Activated CD8-positive, alpha-beta memory T cell treated with anti-CD3 and anti-CD28 coated beads for 24 hours (primary cell): ENCODE results near the gene PTPRN2.

Experiments used
- DNase-seq: peaks from one replicate; pipeline ENCODE4 v3.0.0-alpha.2; 2020

Gene PTPRN2

GRCh38 chr7:157769086-157769485 is 818.5 kb downstream of the PTPRN2 start:
- DNase-seq: no peak

DNA sequence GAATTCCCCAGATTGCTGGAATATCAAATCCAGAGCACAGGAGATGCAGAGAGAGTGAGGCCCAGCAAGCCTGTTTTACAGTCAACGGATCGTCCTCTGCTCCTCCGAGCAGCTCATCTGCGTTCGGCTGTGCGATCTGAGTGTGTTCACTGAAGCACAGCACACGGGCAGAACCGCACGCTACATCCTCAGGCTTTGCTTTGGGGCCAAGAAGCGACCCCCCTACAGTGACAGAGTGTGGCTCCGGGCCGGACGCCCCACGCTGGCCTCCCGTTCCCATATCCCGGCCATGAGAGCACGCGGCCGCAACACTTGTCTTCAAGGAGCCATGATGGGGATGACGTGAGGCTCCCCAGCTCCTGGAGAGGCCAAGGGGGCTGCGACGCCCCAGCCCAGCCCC is 819.4 kb downstream of the PTPRN2 start:
- DNase-seq: no peak

DNA sequence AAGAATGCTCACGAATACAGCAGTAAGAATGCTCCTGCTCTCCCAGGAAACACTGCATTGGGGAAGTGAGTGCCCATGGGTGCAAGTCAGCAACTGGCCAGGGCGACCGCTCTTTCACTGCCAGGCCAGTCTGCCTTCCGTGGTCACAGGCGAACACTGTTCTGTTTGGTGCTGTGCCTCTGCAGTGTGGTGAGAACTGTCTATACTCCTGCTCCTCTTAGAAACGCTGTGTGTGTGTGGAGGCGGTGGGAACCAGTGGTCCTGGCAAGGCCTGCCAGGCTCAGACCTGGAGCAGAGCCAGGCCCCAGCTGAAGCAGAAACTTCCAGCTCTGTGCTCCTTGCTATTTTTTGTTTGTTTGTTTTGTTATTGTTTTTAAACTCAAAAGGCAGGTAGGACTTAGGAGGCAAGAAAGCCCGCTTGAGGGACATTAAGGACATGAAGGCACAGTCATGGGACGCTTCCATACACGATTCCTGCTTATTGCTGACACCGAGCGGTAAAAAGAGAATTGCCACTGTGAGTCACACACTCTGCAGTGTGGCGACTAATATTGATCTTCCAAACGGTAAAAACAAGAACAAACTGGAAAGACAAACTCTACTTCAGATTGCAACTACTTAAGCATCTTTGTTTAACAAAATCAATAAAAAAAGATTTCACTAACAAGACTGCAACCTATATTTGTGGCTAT is 820.0 kb downstream of the PTPRN2 start:
- no peak for DNase-seq

DNA sequence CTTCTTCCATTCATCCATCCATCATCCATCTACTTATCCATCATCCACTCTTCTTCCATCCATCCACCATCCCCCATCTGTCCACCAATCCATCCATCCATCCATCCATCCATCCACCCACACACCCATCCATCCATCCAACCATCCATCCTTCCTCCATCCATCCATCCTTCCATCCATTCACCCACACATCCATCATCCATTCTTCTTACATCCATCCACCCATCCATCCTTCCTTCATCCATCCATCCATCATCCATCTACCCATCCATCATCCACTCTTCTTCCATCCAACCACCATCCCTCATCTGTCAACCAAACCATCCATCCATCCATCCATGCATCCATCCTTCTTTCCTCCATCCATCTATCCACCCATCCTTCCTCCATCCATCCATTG is 821.5 kb downstream of the PTPRN2 start:
- no peak for DNase-seq

GRCh38 chr7:157764946-157765537 is 822.6 kb downstream of the PTPRN2 start:
- no peak for DNase-seq

- DNase-seq: no peak
Measured at GRCh38 chr7:157764193-157764592, 823.4 kb downstream of the PTPRN2 start.

GRCh38 chr7:157763279-157764000 is 824.2 kb downstream of the PTPRN2 start:
- DNase-seq: no peak

DNA sequence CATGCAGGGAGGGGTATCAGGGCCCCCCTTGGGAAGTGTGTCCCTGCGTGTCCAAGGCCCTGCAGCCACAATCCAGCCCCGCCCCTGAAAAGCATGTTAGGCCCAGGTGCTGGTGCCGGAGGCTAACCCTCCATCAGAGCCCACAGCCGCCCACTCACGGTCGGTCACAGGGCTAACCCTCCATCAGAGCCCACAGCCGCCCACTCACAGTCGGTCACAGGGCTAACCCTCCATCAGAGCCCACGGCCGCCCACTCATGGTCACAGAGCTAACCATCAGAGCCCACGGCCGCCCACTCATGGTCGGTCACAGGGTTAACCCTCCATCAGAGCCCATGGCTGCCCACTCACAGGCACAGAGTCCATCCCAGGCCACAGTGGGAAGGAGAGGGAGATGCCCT is 824.8 kb downstream of the PTPRN2 start:
- no peak for DNase-seq

- DNase-seq: no peak
Measured at GRCh38 chr7:157760004-157760730, 827.5 kb downstream of the PTPRN2 start.

- DNase-seq: no peak
Measured at GRCh38 chr7:157759246-157759805, 828.3 kb downstream of the PTPRN2 start.

DNA sequence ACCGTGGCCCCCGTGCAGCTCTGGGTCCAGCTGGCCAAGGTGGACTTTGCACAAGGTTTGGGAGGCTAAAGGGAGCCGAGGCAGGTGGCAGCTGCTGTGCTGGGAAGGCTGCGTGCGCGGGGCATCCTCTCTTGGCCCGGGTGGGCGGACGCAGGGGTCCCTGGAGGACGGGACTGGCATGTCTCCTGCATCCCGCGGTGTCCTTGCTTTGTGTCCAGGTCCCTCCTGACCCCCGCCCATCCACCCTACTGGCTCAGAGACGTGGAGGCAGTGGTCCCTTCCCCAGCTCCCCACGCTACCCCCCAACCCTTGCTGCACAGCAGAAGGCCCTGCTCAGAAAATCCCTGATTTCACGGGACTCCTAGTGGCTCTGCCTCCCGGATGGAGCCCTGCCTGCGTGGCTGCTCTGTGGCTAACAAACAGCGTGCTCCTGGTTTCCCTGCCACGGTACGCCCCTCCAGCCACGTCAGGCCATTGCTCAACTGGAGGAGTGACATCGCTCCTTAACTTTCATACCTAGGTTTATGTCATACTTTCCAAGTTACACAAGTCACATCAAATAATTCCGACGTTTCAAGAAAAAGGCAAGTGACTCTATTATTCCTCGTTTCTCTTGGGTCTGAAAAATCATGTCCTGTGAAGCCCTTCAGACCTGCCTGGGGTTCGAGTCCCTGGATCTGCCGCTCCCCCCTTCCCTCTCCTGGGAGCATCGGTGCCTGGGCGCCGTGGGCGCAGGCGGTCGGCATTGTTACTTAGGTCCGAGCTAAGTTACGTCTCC is 829.0 kb downstream of the PTPRN2 start:
- DNase-seq: no peak

- no peak for DNase-seq
Measured at GRCh38 chr7:157757776-157758467, 829.7 kb downstream of the PTPRN2 start.

DNA sequence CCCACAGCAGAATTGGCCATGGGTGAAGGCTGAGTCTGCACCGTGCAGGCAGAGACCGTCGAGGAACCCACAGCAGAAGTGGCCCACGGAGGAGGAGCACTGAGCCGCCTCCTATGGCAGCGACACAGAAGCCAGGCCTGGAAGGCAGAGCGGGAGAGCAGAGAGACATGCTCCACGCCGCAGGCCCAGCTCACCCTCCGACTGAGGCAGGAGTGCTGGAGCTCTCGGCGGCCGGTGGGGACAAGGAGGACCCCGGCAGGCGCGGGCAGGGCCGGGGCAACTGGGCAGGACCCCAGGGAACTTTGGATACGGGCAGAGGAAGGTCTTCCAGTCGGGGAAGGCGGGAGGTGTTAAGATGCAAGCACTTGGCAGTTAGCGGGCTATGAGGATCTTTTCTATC is 830.4 kb downstream of the PTPRN2 start:
- no peak for DNase-seq

- no peak for DNase-seq
Measured at GRCh38 chr7:157755741-157756140, 831.9 kb downstream of the PTPRN2 start.

- DNase-seq: no peak
Measured at GRCh38 chr7:157754416-157754790, 833.2 kb downstream of the PTPRN2 start.

- no peak for DNase-seq
Measured at GRCh38 chr7:157753713-157754415, 833.8 kb downstream of the PTPRN2 start.

DNA sequence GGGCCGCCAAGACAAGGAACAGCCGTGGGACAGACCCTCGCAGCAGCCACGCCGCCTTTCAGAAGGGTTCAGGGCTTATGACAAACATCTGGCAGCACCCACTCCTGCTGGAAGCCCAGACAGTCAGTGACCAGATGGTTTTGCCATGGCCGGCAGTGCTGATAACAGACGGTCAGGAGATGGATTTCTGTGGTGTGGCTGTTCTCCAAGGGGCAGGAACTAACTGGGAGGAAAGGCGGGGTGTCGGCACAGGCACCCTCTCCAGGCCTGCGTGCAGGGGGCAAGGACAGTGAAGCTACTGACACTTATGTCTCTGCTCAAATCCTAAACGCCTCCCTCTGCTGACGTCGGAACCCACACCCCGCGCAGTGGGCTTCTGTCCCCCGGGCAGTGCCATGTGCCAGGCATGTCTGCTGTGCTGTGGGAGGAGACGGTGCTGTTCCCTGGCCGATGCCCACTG is 834.8 kb downstream of the PTPRN2 start:
- DNase-seq: no peak

DNA sequence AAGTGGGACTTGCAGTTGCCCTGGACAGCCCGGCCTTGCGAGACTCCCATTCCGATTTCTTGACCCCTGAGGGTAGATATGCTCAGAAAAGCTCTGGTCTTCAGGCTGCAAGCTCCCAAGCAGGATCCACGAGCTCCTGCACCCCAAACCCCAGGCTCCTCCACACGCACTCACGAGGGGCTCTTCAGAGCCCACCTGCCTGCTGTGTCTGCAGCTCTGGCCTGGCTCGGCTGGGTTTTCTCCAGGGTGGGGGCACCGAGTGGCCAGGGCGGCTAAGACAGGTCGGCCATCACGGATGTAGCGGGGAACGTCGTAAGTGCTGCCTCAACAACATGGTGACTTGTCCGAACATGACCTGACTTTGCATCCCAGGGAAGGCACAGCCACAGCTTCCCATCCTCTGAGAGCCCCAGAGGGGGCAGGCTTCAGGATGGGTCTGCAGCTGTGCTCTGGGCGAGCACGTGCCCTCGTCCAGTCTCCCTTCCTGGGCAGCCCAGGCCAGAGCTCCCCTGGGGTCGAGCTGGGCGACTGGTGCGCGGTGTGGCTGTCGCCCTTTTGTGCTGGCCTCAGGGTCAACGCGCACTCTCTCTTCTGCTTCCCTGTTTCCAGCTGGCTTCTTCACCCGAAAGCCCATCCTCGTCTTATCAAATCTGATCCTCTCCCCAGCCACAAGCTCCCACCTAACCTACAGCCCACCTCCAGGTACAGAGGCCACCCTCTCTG is 835.5 kb downstream of the PTPRN2 start:
- DNase-seq: no peak

GRCh38 chr7:157751406-157751805 is 836.2 kb downstream of the PTPRN2 start:
- no peak for DNase-seq

DNA sequence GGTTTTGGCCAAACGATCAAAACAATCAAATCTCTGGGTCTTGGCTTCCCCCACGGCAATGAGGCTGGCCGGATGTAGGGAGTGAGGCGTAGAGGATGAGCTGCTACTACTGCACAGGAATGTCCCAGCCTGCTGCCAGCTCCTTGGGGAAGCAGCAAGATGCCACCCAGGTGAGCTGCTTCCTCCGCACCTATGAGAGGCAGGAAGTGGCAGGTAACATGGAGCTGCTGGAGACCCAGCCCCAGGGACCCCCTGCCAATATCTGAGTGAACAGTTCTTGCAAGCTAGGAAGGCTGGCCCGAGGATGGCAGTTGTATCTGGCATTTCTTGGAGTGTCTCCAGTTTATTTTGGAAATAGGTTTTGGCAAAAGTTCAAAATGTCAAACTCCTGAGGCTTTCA is 837.3 kb downstream of the PTPRN2 start:
- DNase-seq: no peak
